ENCODE measurements around the gene STIM2. TPM values are rescaled to one million over a fixed set of nuclear protein-coding genes. Genes with fewer than 3 reads are reported as not detected.

STIM2 gene
- polyA plus RNA-seq, 3 donors, result 8.6 to 16.5 (median 8.8) TPM

DNA sequence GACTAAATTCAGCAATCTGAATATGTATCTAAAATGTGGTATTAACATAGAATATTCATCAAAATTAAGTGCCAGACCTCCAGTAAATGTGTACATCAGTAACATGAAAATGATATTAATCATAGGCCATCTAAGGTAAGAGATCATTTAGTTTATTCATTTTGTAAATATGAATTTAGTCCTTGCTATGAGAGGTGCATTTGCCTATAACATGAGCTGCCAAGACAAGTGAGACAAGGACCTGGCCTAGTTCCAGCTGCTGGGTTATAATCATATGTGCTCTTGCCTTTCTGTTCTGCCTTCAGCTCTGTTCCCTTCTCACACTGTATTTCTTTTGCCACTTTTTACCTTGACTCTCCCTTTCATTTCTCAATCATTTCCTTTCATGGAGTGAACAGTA is 160.0 kb downstream of the STIM2 start:
- no peaks in the 10 kb centered on the region for H3K9me3 ChIP-seq (replicated peaks in 1 of 2; ENCODE audit: control insufficient read depth in 1 of 2, insufficient read depth in 1 of 2, low read length in 2 of 2)
- DNase-seq, result no peak
- TF ChIP-seq CTCF (IDR thresholded peaks at IDR 0.05), result no peak
- H3K36me3 ChIP-seq (replicated peaks in 1 of 2; ENCODE audit: control insufficient read depth in 1 of 2, insufficient read depth in 2 of 2, low read length in 2 of 2), result peaks cover 37 to 65% of the 10 kb centered on the region in 2 donors
- Mint-ChIP-seq H3K9me3 (peaks cover 0 to 4% (median under 1%) of the 10 kb centered on the region in 7 donors), H3K27me3 (ENCODE audit: low read depth in 3 of 3) (peaks cover 0 to under 1% (median 0%) of the 10 kb centered on the region in 3 donors), H3K27ac (no peak overlapping the region), H3K36me3 (peaks cover 61 to 66% of the 10 kb centered on the region in 2 donors), H3K4me3 (no peak overlapping the region), H3K4me1 (no peaks in the 10 kb centered on the region)
- no peak overlapping the region for H3K27ac ChIP-seq (ENCODE audit: low read depth in 1 of 2, low read length in 2 of 2)
- H3K4me1 ChIP-seq (ENCODE audit: control insufficient read depth in 1 of 2, insufficient read depth in 2 of 2, low read length in 2 of 2), result no peaks in the 10 kb centered on the region
- no peak overlapping the region for H2AFZ ChIP-seq (ENCODE audit: insufficient read depth, low read depth, low read length, poor library complexity, severe bottlenecking)
- no peaks in the 10 kb centered on the region for H3K79me2 ChIP-seq (ENCODE audit: insufficient read depth, low read length)
- H4K20me1 ChIP-seq (ENCODE audit: insufficient read depth, low read length), result no peaks in the 10 kb centered on the region
- H3K27me3 ChIP-seq (ENCODE audit: control insufficient read depth in 2 of 2, insufficient read depth in 2 of 2, low read length in 2 of 2), result no peaks in the 10 kb centered on the region
- no peak overlapping the region for H3K4me2 ChIP-seq (replicated peaks; ENCODE audit: extremely low read depth, low read length, poor library complexity, severe bottlenecking)
- intact Hi-C loops (cut with micrococcal nuclease), result no loop called here
- H3K4me3 ChIP-seq (replicated peaks in 1 of 3; ENCODE audit: low read depth in 2 of 3, low read length in 3 of 3), result no peak overlapping the region
- H3K9ac ChIP-seq (ENCODE audit: insufficient read depth, low read length, poor library complexity, severe bottlenecking), result no peak overlapping the region

DNA sequence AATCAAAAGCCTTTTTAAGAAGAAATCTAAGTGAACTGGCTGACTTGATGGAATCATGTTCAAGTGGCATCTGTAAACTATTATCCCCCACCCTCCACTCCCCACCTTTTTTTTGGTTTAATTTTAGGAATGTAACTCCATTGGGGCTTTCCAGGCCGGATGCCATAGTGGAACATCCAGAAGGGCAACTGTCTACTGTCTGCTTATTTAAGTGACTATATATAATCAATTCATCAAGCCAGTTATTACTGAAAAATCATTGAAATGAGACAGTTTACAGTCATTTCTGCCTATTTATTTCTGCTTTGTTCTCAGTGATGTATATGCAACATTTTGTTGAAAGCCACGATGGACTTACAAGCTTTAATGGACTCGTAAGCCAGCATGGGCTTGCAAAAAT is 162.3 kb downstream of the STIM2 start:
- Mint-ChIP-seq H3K27me3 (ENCODE audit: low read depth in 3 of 3) (no peaks in the 10 kb centered on the region), H3K4me3 (no peak overlapping the region), H3K36me3 (peaks cover 51 to 53% of the 10 kb centered on the region in 2 donors), H3K9me3 (peaks cover 0 to 2% (median 0%) of the 10 kb centered on the region in 7 donors), H3K4me1 (no peaks in the 10 kb centered on the region), H3K27ac (no peak overlapping the region)
- Histone ChIP-seq H3K9me3 (replicated peaks in 1 of 2; ENCODE audit: control insufficient read depth in 1 of 2, insufficient read depth in 1 of 2, low read length in 2 of 2) (no peaks in the 10 kb centered on the region), H3K27me3 (ENCODE audit: control insufficient read depth in 2 of 2, insufficient read depth in 2 of 2, low read length in 2 of 2) (no peaks in the 10 kb centered on the region), H4K20me1 (ENCODE audit: insufficient read depth, low read length) (no peaks in the 10 kb centered on the region), H2AFZ (ENCODE audit: insufficient read depth, low read depth, low read length, poor library complexity, severe bottlenecking) (no peak overlapping the region), H3K4me2 (replicated peaks; ENCODE audit: extremely low read depth, low read length, poor library complexity, severe bottlenecking) (no peak overlapping the region), H3K36me3 (replicated peaks in 1 of 2; ENCODE audit: control insufficient read depth in 1 of 2, insufficient read depth in 2 of 2, low read length in 2 of 2) (peaks cover 35 to 57% of the 10 kb centered on the region in 2 donors), H3K4me3 (replicated peaks in 1 of 3; ENCODE audit: low read depth in 2 of 3, low read length in 3 of 3) (no peak overlapping the region), H3K27ac (ENCODE audit: low read depth in 1 of 2, low read length in 2 of 2) (no peak overlapping the region), H3K4me1 (ENCODE audit: control insufficient read depth in 1 of 2, insufficient read depth in 2 of 2, low read length in 2 of 2) (no peaks in the 10 kb centered on the region), H3K79me2 (ENCODE audit: insufficient read depth, low read length) (no peaks in the 10 kb centered on the region), H3K9ac (ENCODE audit: insufficient read depth, low read length, poor library complexity, severe bottlenecking) (no peak overlapping the region)
- intact Hi-C loops (cut with micrococcal nuclease), result no loop called here
- TF ChIP-seq CTCF (IDR thresholded peaks at IDR 0.05), result no peak
- no peak for DNase-seq
- no CpG with 5 or more reads among the region's 3 CpGs for WGBS (ENCODE audit: insufficient coverage)
